Activated CD4-positive, alpha-beta T cell treated with anti-CD3 and anti-CD28 coated beads, Interleukin-2, amount 10 ng/mL, durations not matched to agents 24 days and 14 days (primary cell): Measurements from ENCODE around the gene SNX1. TPM values are rescaled to one million over a fixed set of nuclear protein-coding genes. Genes with fewer than 3 reads are reported as not detected.
"Not testable (repeated sequence)": the region's sequence is repeated elsewhere in the genome, so short reads cannot be mapped to it uniquely, and the experiment has no call there.

Experiments used
- DNase-seq: peaks from one replicate; pipeline ENCODE4 v3.0.0; 2022
- H3K27ac Mint-ChIP-seq: one replicate; pipeline ENCODE4 v1.8.0; 2022; ENCODE audit warnings: mild to moderate bottlenecking, mixed read lengths
- H3K27me3 Mint-ChIP-seq: one replicate; pipeline ENCODE4 v1.8.0; 2022; ENCODE audit warnings: mixed read lengths
- H3K36me3 Mint-ChIP-seq: one replicate; pipeline ENCODE4 v1.8.0; 2022; ENCODE audit warnings: low read depth, mild to moderate bottlenecking, mixed read lengths
- H3K4me1 Mint-ChIP-seq: one replicate; pipeline ENCODE4 v1.8.0; 2021; ENCODE audit warnings: mixed read lengths
- H3K4me3 Mint-ChIP-seq: one replicate; pipeline ENCODE4 v1.8.0; 2022; ENCODE audit warnings: mild to moderate bottlenecking, moderate library complexity, mixed read lengths
- H3K9me3 Mint-ChIP-seq: one replicate; pipeline ENCODE4 v1.8.0; 2021; ENCODE audit warnings: mixed read lengths
- intact Hi-C: fragments of 100-400 bp; cut with micrococcal nuclease; formaldehyde crosslinking; loops from one replicate; pipeline ENCODE4 v1.15.1; 2023
- total RNA-seq: library from RNA; stranded (reverse); gene quantifications from 2 replicates; pipeline ENCODE4 v1.2.3, GENCODE V29; 2022

Gene SNX1, protein sequence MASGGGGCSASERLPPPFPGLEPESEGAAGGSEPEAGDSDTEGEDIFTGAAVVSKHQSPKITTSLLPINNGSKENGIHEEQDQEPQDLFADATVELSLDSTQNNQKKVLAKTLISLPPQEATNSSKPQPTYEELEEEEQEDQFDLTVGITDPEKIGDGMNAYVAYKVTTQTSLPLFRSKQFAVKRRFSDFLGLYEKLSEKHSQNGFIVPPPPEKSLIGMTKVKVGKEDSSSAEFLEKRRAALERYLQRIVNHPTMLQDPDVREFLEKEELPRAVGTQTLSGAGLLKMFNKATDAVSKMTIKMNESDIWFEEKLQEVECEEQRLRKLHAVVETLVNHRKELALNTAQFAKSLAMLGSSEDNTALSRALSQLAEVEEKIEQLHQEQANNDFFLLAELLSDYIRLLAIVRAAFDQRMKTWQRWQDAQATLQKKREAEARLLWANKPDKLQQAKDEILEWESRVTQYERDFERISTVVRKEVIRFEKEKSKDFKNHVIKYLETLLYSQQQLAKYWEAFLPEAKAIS
- total RNA-seq: 117 and 129 TPM in 2 replicates

DNA sequence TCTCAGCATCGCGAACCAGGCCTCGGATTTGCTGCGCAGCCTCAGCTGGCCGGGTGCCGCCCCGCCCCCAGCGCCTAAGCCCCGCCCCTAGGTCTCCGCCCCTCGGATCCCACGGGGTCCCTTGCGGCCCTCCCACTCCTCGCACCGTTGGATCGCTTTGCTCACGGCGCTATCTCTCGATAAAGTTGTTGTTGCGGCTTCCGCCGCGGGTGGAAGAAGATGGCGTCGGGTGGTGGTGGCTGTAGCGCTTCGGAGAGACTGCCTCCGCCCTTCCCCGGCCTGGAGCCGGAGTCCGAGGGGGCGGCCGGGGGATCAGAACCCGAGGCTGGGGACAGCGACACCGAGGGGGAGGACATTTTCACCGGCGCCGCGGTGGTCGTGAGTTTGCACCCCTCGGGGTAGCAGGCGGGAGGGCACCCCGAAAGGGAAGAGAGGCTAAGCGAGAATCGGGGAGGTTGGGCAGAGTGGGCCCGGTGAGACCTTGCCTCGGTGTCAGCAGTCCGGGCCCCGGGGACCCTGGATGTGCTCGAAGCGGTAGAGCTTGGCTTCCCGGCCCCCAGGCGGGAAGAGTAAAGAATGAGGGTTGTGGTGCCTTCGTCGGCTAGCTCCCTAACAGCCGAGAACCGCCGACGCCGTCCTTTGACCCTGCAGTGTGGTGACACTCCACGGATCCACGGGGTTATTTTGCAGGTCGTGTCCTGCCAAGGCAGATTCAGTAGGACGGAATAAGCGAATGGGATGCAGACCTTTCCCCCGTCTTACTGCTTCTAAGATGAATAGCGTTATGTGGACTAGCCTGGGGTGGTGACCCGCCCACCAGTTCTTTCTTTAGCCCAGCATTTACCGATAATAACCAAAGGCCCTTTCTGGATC lies at the start of gene SNX1:
TSS of gene SNX1 (plus strand) at position 188 of the 873 bp plus-strand sequence. CDS start at position 220, 32 bp downstream.
- Mint-ChIP-seq H3K36me3 (peaks cover 14% of the 10 kb centered on the region), H3K9me3 (no peaks in the 10 kb centered on the region), H3K4me3 (peak within 1 kb of the TSS; percentile 98), H3K27ac (peak within 1 kb of the TSS; percentile 94), H3K27me3 (no peaks in the 10 kb centered on the region), H3K4me1 (peaks cover 54% of the 10 kb centered on the region)
- DNase-seq: peak; percentile 98
- intact Hi-C loops: loop anchor here (10.0 kb wide), 3 partner anchors 289 to 1199 kb away; partner anchors contain the start of genes PCLAF, RNU5A-1, TRIP4 and USP3

DNA sequence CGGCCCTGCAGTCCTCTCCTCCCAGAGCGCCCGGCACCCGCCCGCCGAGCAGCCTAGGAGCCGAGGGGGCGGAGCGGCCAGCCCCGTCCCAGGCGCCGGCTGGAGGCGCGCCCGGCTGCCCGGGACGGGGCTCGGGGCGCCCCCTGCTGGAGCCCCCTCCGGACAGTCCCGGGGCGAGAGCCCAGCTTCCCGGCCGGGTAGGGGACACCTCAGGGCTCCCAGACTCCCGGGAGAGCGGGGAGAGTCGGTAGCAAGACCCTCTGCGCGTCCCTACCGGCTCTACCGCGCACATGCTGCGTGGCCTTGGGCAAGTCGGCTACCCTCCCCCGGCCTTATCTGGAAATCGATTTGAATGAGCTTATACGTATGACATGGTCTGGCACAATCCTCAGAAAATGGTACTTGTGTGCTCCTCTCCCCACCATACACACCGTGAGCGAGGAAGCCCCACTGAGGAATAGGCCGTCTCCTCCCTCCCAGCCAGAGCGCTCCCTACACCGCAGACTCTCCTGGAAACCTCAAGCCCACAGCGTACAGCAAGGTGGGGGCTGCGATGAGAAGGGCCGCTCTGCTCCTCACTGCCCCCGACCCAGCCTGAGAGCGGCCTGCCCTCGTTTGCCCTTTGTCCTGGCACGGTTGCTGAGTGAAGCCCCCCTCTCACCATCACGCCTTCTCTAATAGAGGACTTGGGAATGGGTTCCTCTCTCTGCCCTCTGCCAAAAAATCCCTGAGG lies 49.2 kb upstream of the SNX1 start, which contains the start of gene DAPK2:
TSS of gene DAPK2 (minus strand) at position 65 of the 733 bp plus-strand sequence. CDS start 6,224 bp downstream, outside the sequence.
- Mint-ChIP-seq H3K9me3 (no peaks in the 10 kb centered on the region), H3K27me3 (peaks cover 34% of the 10 kb centered on the region), H3K27ac (peak within 1 kb of the TSS; percentile 25), H3K4me3 (peak within 1 kb of the TSS; percentile 79), H3K36me3 (no peaks in the 10 kb centered on the region), H3K4me1 (peaks cover 20% of the 10 kb centered on the region)
- peak; percentile 93 for DNase-seq
- intact Hi-C loops: loop anchor here (1.0 to 5.0 kb wide), 5 partner anchors 34 to 294 kb away; no protein-coding TSS in a partner anchor

DNA sequence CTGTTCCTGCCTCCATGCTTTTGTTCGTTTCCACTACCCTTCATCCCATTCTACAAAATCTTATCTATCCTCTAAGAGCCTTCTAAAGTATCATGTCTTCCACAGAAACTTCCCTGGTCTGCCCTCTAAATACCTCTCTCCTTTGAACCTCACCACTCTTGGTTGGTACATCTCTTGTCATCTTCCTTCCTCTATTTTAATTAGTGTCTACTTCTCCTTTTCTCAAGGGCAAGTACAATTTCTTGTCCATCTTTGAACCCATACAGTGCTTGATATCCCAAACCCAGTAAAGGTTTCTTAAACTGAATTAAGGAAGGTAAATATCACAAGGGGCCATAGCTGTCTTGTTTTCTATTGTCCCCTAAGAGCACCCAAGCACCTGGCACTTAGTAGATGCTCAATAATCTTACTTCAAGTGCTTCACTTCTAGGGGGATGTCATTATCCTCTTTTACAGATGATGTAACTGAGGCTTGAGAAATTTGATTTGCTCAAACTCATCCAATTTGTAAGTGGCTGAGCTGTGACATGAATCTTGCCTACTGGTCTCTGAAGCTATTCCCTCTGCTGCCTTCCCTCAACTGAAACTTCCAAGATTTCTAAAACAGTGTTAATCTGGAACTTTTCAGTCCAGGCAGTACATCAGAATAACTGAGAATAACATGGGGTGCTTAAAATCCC lies 46.9 kb upstream of the SNX1 start:
- no peaks in the 10 kb centered on the region for H3K36me3 Mint-ChIP-seq
- no peak overlapping the region for H3K4me3 Mint-ChIP-seq
- peaks cover 28% of the 10 kb centered on the region for H3K27me3 Mint-ChIP-seq
- peaks cover 22% of the 10 kb centered on the region for H3K4me1 Mint-ChIP-seq
- no peak for DNase-seq
- H3K9me3 Mint-ChIP-seq: no peaks in the 10 kb centered on the region
- intact Hi-C loops: loop anchor here (5.0 kb wide), 3 partner anchors 37 to 222 kb away; no protein-coding TSS in a partner anchor
- H3K27ac Mint-ChIP-seq: no peak overlapping the region

DNA sequence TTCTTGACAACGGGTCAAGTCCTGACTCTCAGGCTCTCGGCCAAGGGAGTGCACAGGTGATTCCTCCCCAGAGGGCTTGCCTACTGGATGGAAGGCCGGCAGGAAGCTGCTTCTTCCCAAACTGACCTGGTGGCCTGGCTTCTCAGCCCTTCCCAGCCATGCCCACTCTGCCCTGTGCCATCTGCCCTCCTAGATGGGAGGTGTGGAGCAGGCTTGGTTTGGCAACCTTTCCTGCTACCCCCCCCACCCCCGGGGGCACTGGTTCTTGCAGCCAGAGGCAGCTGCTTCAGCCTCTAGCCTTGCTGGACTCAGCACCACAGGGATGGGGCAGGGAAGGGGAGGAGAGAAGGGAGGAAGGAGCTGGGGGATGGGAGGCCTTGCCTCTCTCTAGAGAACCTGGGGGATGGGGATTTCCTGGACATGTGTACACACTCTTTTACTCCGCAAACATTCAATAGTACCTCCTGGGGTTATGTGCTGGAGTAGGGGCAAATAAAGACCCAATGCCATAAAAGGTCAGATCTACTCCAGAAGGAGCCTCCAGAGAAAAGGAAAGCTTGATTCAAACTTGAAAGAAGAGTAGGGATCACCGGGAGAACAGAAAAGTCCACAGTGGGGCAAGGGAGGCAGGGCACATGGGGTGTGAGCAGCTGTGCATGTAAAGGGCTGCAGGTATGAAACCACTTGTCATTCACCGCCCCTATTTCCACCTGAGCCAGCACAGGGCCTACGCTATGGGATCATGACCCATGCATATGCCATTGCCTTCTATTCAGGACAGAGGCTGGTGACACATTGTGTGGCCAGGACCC lies 45.3 kb upstream of the SNX1 start:
- Mint-ChIP-seq H3K9me3 (no peaks in the 10 kb centered on the region), H3K27me3 (peaks cover 16% of the 10 kb centered on the region), H3K4me1 (peaks cover 19% of the 10 kb centered on the region), H3K36me3 (no peaks in the 10 kb centered on the region), H3K27ac (peak overlapping the region; percentile 58), H3K4me3 (no peak overlapping the region)
- no peak for DNase-seq
- intact Hi-C loops: no loop called here

DNA sequence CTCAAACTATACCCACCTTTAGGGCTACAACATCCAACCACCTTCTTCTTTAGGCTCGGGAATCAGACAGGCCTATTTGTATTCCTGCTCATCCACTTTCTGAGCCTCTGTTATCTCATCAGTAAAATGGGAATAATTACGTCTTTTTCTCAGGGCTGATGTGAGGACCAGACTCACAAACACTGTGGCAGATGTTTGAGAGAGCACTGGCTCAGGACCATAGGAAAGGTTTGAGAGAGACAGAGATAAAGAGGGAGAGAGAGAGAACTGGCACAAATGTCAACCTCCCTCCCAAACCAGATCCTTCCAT lies 44.7 kb upstream of the SNX1 start:
- DNase-seq: no peak
- H3K27me3 Mint-ChIP-seq: peaks cover 16% of the 10 kb centered on the region
- no peak overlapping the region for H3K27ac Mint-ChIP-seq
- no peak overlapping the region for H3K4me3 Mint-ChIP-seq
- intact Hi-C loops: no loop called here
- H3K4me1 Mint-ChIP-seq: peaks cover 17% of the 10 kb centered on the region
- no peaks in the 10 kb centered on the region for H3K36me3 Mint-ChIP-seq
- H3K9me3 Mint-ChIP-seq: no peaks in the 10 kb centered on the region

DNA sequence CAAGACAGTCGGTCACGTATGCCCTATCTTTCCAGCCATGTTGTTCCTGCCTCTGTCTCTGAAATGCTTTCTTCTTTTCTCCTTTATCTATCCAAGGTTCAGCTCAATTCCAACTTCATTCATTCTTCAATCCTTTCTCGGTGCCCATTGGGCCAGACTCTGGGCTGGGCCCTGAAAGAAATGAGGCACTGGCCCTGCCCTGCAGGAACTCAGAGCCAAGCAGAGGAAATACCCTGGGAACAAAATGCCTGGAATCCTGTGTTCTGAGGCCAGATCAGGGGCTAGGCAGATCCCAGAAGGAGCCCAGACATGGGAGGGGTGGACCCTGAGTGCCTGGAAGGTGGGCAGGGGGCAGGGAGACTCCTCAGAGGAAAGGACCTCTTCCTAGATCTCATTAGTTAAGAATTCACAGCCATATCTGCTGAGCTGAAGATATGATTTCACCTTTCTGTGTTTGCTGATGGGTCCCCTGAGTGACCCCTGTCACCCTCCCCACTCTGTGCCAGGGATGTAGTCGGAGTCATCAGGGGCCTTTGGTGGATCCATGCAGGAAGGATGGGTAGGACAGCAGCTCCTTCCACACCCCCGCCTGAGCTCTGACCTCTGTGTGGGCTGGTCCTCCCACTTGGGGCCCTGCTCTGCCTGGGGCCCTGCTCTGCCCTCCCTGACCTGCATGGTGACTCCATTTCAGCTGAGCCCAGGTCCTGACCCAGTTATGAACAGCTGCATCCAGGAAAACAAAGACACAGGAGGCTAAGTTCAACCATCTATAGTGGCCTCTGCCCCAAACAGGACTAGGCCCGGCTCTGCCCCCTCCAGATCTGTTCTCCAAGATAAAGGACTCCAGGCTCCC lies 44.1 kb upstream of the SNX1 start:
- no peak for DNase-seq
- Mint-ChIP-seq H3K27me3 (peaks cover 17% of the 10 kb centered on the region), H3K9me3 (no peaks in the 10 kb centered on the region), H3K4me1 (peaks cover 15% of the 10 kb centered on the region), H3K4me3 (no peak overlapping the region), H3K36me3 (no peaks in the 10 kb centered on the region), H3K27ac (peak overlapping the region; percentile 73)
- intact Hi-C loops: no loop called here

DNA sequence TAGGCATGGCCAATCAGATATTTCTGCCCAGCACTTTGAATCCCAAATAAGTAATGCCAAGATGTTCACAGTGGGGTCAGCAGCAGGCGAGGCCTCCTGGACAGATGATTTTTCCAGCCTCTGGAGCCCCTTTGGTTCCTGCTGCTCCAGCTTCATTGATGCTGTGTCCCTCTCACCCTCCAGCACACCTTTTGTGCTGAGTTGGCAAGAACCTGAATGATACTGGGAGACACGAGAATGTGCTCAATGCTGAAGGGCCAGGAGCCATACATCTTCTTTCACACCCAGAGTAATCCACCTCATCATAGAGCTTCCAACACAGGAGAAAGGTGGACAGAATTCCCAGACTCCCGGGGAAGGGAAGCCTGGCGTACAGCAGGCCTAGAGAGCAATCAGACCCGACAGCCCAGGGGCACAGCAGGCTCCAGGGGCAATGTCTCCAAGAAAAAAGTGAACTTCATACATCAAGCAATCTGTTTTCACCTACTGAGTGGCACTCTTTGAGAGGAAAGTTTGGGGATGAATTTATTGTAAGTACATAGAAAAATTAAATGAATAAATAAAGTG lies 42.8 kb upstream of the SNX1 start:
- Mint-ChIP-seq H3K27ac (no peak overlapping the region), H3K9me3 (no peaks in the 10 kb centered on the region), H3K36me3 (no peaks in the 10 kb centered on the region), H3K4me1 (peaks cover 11% of the 10 kb centered on the region), H3K27me3 (peaks cover 8% of the 10 kb centered on the region), H3K4me3 (no peak overlapping the region)
- no peak for DNase-seq
- intact Hi-C loops: no loop called here

DNA sequence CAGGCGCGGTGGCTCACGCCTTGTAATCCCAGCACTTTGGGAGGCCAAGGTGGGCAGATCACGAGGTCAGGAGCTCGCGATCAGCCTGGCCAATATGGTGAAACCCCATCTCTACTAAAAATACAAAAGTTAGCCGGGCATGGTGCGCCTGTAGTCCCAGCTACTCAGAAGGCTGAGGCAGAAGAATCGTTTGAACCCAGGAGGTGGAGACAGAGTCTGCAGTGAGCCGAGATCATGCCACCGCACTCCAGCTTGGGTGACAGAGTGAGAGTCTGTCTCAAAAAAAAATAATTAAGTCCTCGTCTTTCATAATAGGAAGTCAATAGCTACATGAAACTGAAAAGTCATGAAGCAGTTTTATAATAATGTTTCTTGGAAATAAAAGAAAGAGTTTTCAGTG lies 42.1 kb upstream of the SNX1 start:
- H3K27me3 Mint-ChIP-seq, H3K4me3 Mint-ChIP-seq, H3K27ac Mint-ChIP-seq, DNase-seq, intact Hi-C loops, H3K9me3 Mint-ChIP-seq, H3K36me3 Mint-ChIP-seq: not testable (repeated sequence)
- H3K4me1 Mint-ChIP-seq: peaks cover 11% of the 10 kb centered on the region

DNA sequence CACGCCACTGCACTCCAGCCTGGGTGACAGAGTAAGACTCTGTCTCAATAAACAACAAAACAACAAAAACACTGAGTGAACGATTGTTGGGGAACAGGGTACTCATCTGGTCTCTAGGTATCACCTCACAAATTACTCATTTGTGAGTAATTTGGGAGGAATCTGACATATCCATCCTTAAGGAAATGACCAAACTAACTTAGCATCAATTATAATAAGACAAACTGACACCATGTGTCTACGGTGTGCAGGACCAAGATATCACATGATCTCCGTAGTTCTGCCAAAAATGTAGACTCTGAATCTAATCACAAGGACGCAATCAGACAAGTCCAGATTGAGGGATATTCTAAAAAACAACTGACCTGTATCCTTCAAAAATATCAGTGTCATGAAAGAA lies 37.5 kb upstream of the SNX1 start:
- DNase-seq: no peak
- Mint-ChIP-seq H3K9me3 (no peaks in the 10 kb centered on the region), H3K27me3 (peaks cover 2% of the 10 kb centered on the region), H3K36me3 (no peaks in the 10 kb centered on the region), H3K4me1 (no peaks in the 10 kb centered on the region), H3K4me3 (no peak overlapping the region), H3K27ac (no peak overlapping the region)
- intact Hi-C loops: no loop called here

DNA sequence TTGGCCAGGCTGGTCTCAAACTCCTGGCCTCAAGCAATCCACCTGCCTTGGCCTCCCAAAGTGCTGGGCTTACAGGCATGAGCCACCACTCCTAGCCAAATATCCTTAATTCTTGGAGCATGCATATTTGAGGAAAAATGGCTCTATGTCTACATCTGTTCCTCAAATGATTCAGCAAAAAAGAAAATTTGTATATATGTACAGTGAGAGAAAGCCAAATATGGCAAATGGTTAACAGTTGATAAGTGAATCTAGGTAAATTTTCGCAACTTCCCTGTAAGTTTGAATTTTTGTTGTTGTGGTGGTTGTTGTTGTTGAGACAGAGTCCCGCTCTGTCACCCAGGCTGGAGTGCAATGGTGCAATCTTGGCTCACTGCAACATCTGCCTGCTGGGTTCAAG lies 36.7 kb upstream of the SNX1 start:
- intact Hi-C loops, H3K36me3 Mint-ChIP-seq, H3K27me3 Mint-ChIP-seq, H3K27ac Mint-ChIP-seq, H3K9me3 Mint-ChIP-seq, H3K4me1 Mint-ChIP-seq, DNase-seq, H3K4me3 Mint-ChIP-seq: not testable (repeated sequence)

DNA sequence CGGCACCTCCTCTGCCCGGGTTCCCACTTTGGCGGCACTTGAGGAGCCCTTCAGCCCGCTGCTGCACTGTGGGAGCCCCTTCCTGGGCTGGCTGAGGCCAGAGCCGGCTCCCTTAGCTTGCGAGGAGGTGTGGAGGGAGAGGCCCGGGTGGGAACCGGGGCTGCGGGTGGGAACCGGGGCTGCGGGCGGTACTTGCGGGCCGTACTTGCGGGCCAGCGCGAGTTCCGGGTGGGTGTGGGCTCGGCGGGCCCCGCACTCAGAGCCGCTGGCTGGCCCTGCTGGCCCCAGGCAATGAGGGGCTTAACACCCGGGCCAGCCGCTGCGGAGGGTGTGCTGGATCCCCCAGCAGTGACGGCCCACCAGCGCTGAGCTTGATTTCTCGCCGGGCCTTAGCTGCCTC lies 35.1 kb upstream of the SNX1 start:
- no peaks in the 10 kb centered on the region for H3K4me1 Mint-ChIP-seq
- no peaks in the 10 kb centered on the region for H3K9me3 Mint-ChIP-seq
- DNase-seq: no peak
- H3K27me3 Mint-ChIP-seq: peaks cover 2% of the 10 kb centered on the region
- intact Hi-C loops: no loop called here
- H3K36me3 Mint-ChIP-seq: no peaks in the 10 kb centered on the region
- no peak overlapping the region for H3K4me3 Mint-ChIP-seq
- no peak overlapping the region for H3K27ac Mint-ChIP-seq
